Adrenal gland (tissue), 12 donors: ENCODE results near the gene TMEM107. TPM values are rescaled to one million over a fixed set of nuclear protein-coding genes. Genes with fewer than 3 reads are reported as not detected.

Source experiments
- DNase-seq, 7 donors: peaks; one replicate each; pipeline ENCODE4 v3.0.0-alpha.2; 2019 to 2020
- H3K27ac ChIP-seq, 5 donors: fragments of 200-600 bp; sonication (generic) in 4 of 5; 1 replicate in 3 of 5; 2 replicates in 2 of 5; pipeline versions ENCODE4 v1.5.1 to v1.8.0; 2016 to 2020; ENCODE audit warnings: mild to moderate bottlenecking in 1 of 5
- H3K27me3 ChIP-seq: fragments of 200-600 bp; 2 replicates; pipeline ENCODE4 v1.8.0; 2021
- H3K36me3 ChIP-seq, 2 donors: fragments of 200-600 bp; replicated peaks in 1 of 2; 1 replicate in 1 of 2; 2 replicates in 1 of 2; pipeline versions ENCODE4 v1.5.1 to v1.8.0; 2018 to 2022
- H3K4me1 ChIP-seq, 2 donors: fragments of 200-600 bp; replicated peaks in 1 of 2; 1 replicate in 1 of 2; 2 replicates in 1 of 2; pipeline versions ENCODE4 v1.5.1 to v1.8.0; 2018 to 2021
- H3K4me3 ChIP-seq, 4 donors: fragments of 200-600 bp; sonication (generic) in 3 of 4; one replicate each; pipeline ENCODE4 v1.5.1; 2016 to 2018
- H3K9me3 ChIP-seq, 3 donors: fragments of 200-600 bp; sonication (generic) in 1 of 3; replicated peaks in 1 of 3; 1 replicate in 2 of 3; 2 replicates in 1 of 3; pipeline versions ENCODE4 v1.5.1 to v1.8.0; 2016 to 2021
- POLR2A ChIP-seq, 2 donors: fragments of 450-650 bp; IDR thresholded peaks; one replicate each; pipeline ENCODE4 v1.6.1; 2017; ENCODE audit warnings: antibody characterized with exemption in 2 of 2, mild to moderate bottlenecking in 2 of 2, moderate library complexity in 1 of 2
- WGBS, 4 donors: extraction: QIAGEN DNeasy Blood & Tissue Kit in 2 of 4; methylation state at CpG; one replicate each; pipeline versions ENCODE4 v1.1.5 to v1.1.7; 2013 to 2017; 5-methylcytosine and 5-hydroxymethylcytosine counted together
- intact Hi-C, 2 donors: fragments of 100-400 bp; cut with DNase I; formaldehyde crosslinking; loops; one replicate each; pipeline versions ENCODE4 v1.14.1 to v1.15.0; 2022 to 2023
- polyA plus RNA-seq, 3 donors: library from polyadenylated mRNA; stranded (reverse); fragments of 200-250 nt in 2 of 3; fragments of 350-450 nt in 1 of 3; fragmentation: Illumina TruSeq in 1 of 3; extraction: RNeasy Lipid Tissue Mini Kit (QIAGEN cat#74804) in 1 of 3; gene quantifications; one replicate each; pipeline ENCODE4 v1.2.3, GENCODE V29; 2013 to 2014
- total RNA-seq, 9 donors: library from RNA; depleted of rRNA in 4 of 9; stranded (reverse); fragments of >200 nt in 4 of 9; fragments of 120-200 nt in 1 of 9; fragmentation: NEBNext Ultra II Directional in 1 of 9; extraction: Animal tissue kit (Norgen Biotek cat#: 25700) in 1 of 9; gene quantifications; one replicate each; pipeline versions ENCODE4 v1.1.0 to v1.2.4, GENCODE V29; 2013 to 2023
- TF ChIP-seq, protein P1 (sequence below), 6 experiments: fragments of 450-650 bp in 4 of 6; fragments of 200-600 bp in 2 of 6; sonication (generic) in 1 of 6; IDR thresholded peaks; 1 replicate in 5 of 6; 2 replicates in 1 of 6; pipeline versions ENCODE4 v1.5.1 to v1.8.0; 2016 to 2021; ENCODE audit warnings: antibody characterized with exemption in 6 of 6, mild to moderate bottlenecking in 2 of 6, moderate library complexity in 1 of 6
- donor health status: healthy with polysubstance abuse.
- donor health status: Bipolar disorder and iron deficiency.
- donor health status: DM: yes; HTN: yes; CAD: no.
- donor health status: DM: no; HTN: no; CAD: no.
- donor health status: DM: no; HTN: no; CAD: no.
- donor health status: DM: yes; HTN: yes; CAD: no.

TMEM107 gene
- total and polyA plus RNA-seq, 12 donors, result 6.2 to 33.6 (median 18.4) TPM

DNA sequence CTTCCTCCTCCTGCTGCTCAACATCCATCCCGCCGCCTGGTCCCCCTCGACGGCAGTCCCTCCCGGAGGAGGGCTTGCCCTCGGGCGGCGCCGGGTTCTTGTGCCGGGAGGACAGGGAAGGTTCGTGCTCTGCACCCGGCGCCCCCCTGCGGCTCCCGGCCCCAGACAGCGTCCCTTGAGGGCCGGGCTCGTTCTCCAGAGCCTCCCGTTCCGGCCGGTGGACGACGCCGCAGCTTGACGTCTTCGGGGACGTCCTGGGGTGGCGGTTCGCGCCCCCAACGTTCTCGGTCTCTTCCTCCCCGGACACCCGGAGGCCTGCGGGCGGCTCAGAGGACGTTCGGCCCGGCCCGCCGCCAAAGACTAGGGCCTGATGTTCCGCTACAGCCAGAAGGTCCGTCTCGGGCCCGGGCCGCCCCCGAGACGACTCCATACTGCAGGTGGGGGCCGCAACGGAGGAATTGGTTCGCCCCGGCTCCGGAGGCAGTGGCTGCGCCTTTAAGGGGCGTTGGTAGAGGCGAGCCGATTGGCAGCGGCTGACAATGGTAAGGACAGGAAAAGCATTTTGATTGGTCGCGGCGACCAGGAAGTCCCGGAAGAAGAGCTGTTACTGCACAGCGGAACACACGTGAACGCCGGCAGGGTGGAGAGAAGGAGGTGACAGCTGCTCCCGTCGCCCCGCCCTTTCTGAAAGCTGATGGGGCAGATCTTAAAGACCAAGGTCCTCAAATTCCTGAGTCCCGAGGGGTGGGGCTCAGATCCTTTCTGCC lies 13.7 kb upstream of the TMEM107 start, which contains the start of gene BORCS6:
TSS of gene BORCS6 (minus strand) at position 470 of the 767 bp plus-strand sequence. CDS start at position 430, 40 bp downstream.
- Histone ChIP-seq H3K36me3 (no peaks in the 10 kb centered on the region), H3K27ac (peak within 1 kb of the TSS; percentile 91 to 96 (median 95)), H3K9me3 (no peaks in the 10 kb centered on the region), H3K4me3 (peak within 1 kb of the TSS; percentile 62 to 98 (median 86)), H3K4me1 (peaks cover 31 to 38% of the 10 kb centered on the region in 2 donors), H3K27me3 (no peaks in the 10 kb centered on the region)
- TF ChIP-seq, protein P1, sequence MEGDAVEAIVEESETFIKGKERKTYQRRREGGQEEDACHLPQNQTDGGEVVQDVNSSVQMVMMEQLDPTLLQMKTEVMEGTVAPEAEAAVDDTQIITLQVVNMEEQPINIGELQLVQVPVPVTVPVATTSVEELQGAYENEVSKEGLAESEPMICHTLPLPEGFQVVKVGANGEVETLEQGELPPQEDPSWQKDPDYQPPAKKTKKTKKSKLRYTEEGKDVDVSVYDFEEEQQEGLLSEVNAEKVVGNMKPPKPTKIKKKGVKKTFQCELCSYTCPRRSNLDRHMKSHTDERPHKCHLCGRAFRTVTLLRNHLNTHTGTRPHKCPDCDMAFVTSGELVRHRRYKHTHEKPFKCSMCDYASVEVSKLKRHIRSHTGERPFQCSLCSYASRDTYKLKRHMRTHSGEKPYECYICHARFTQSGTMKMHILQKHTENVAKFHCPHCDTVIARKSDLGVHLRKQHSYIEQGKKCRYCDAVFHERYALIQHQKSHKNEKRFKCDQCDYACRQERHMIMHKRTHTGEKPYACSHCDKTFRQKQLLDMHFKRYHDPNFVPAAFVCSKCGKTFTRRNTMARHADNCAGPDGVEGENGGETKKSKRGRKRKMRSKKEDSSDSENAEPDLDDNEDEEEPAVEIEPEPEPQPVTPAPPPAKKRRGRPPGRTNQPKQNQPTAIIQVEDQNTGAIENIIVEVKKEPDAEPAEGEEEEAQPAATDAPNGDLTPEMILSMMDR (IDR thresholded peaks at IDR 0.05), result peak in 1 of 6 experiments; percentile 18
- TF ChIP-seq POLR2A (IDR thresholded peaks at IDR 0.05), result peak; percentile 42 to 89
- intact Hi-C loops, result loop anchor here (5.0 to 10.0 kb wide), 2 partner anchors 37 to 65 kb away; partner anchors contain the start of gene HES7 (in 1 of the 2)
- peak; percentile 96 to 99 (median 99) for DNase-seq
- 0 to 1% (median 1%) methylated on average over 17 to 70 of the region's 70 CpGs for WGBS, 4 donors

DNA sequence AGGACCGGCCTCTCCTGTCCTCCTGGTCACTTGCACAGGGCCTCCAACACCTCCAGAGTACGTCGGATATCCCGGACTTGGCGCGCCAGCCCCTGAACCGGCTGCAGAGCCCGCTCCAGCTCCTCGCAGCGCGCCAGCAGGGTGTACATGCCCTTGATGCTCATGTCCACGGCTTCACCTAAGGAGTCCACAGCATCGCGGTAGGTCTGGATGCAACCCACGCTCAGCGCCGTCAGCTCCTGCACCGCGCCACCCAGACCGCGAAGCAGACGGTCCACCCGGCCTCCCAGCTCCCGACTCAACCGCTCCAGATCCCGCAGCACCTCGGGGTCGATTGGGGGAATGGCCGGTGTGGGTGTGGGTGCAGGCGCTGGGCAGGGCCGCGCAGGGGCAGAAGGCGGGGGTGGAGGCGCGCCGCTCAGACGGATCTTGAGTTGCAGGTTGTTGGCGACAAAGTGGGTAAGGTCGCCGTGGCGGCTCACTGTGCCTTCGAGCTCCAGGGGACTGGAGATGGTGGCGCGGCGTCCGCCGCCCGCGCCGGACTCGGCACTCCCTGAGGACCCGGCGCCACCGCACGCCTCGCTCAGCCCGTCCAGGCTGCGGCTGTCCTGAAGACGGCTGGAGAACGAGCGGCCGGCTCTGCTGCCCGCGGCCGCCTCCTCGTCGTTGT lies 13.0 kb upstream of the TMEM107 start:
- no peaks in the 10 kb centered on the region for H3K27me3 ChIP-seq
- no peaks in the 10 kb centered on the region for H3K9me3 ChIP-seq
- DNase-seq, result peak; percentile 40 to 71 (median 54)
- TF ChIP-seq, protein P1 (IDR thresholded peaks at IDR 0.05), result no peak
- TF ChIP-seq POLR2A (IDR thresholded peaks at IDR 0.05), result no peak
- intact Hi-C loops, result loop anchor here (5.0 to 10.0 kb wide), 2 partner anchors 38 to 64 kb away; partner anchors contain the start of gene HES7 (in 1 of the 2)
- peak overlapping the region; percentile 91 to 96 (median 95) for H3K27ac ChIP-seq
- H3K4me3 ChIP-seq, result peak overlapping the region; percentile 62 to 98 (median 86)
- no peaks in the 10 kb centered on the region for H3K36me3 ChIP-seq
- 2 to 23% (median 5%) methylated on average over 10 to 67 of the region's 67 CpGs for WGBS, 4 donors
- H3K4me1 ChIP-seq, result peaks cover 31 to 38% of the 10 kb centered on the region in 2 donors

GRCh38 chr17:8188263-8188839 lies 12.2 kb upstream of the TMEM107 start:
- Histone ChIP-seq H3K9me3 (no peaks in the 10 kb centered on the region), H3K27me3 (no peaks in the 10 kb centered on the region), H3K4me3 (peak overlapping the region in 1 of 4 donors; percentile 87), H3K36me3 (no peaks in the 10 kb centered on the region), H3K4me1 (peaks cover 31 to 38% of the 10 kb centered on the region in 2 donors), H3K27ac (peak overlapping the region in 4 of 5 donors; percentile 6 to 96 (median 94))
- TF ChIP-seq POLR2A (IDR thresholded peaks at IDR 0.05), result no peak
- TF ChIP-seq, protein P1 (IDR thresholded peaks at IDR 0.05), result no peak
- WGBS, 4 donors, result 40 to 46% (median 45%) methylated on average over 9 to 12 of the region's 12 CpGs
- peak in 4 of 7 donors; percentile 25 to 66 (median 43) for DNase-seq
- intact Hi-C loops, result loop anchor here (5.0 to 10.0 kb wide), 2 partner anchors 39 to 64 kb away; partner anchors contain the start of gene HES7 (in 1 of the 2)
